Panc1 (cell line): Measurements from ENCODE around the gene MPND. TPM values are rescaled to one million over a fixed set of nuclear protein-coding genes. Genes with fewer than 3 reads are reported as not detected.

Experiments used
- ATAC-seq: fragments of 200-7000 bp; cut with Tn5 transposase; 2 replicates; pipeline ENCODE4 v1.9.1; 2020; ENCODE audit warnings: mild to moderate bottlenecking, moderate library complexity
- BruUV-seq: library from RNA; stranded (reverse); fragments of 400-500 nt; replicated peaks from 2 replicates; lab custom pipeline; 2021; lab: Mats Ljungman, UMichigan
- CTCF ChIA-PET: fragments of 300-600 bp; sonication (Branson Sonifier 250); formaldehyde crosslinking; loops from one replicate; lab custom pipeline; 2022; ENCODE audit warnings: antibody characterized with exemption; lab: Charles Lee
- POLR2A ChIA-PET: fragments of 300-600 bp; sonication (Branson Sonifier 250); formaldehyde crosslinking; loops from one replicate; lab custom pipeline; 2022; ENCODE audit warnings: antibody characterized with exemption; lab: Charles Lee
- DNase-seq: peaks from one replicate; pipeline ENCODE4 v3.0.0-alpha.2; 2010; ENCODE audit warnings: low read depth, low spot score
- H3K27ac ChIP-seq: 2 replicates; pipeline ENCODE4 v1.5.1; 2011; ENCODE audit warnings: mild to moderate bottlenecking, low read length, inconsistent platforms
- H3K27me3 ChIP-seq: fragments of 200-500 bp; sonication (Bioruptor generic); 2 replicates; pipeline ENCODE4 v1.6.0; 2014; ENCODE audit warnings: low read length, inconsistent platforms; ENCODE audit not compliant: control insufficient read depth, insufficient read depth
- H3K36me3 ChIP-seq: fragments of 200-500 bp; sonication (Bioruptor generic); 2 replicates; pipeline ENCODE4 v1.5.1; 2014; ENCODE audit warnings: inconsistent platforms, mild to moderate bottlenecking, low read length, moderate library complexity; ENCODE audit not compliant: control insufficient read depth, insufficient read depth
- H3K4me1 ChIP-seq: 2 replicates; pipeline ENCODE4 v1.5.1; 2011; ENCODE audit warnings: inconsistent platforms, mild to moderate bottlenecking, low read length, moderate library complexity; ENCODE audit not compliant: control insufficient read depth, insufficient read depth
- H3K4me3 ChIP-seq, 2 experiments: 2 replicates each; pipeline ENCODE4 v1.5.1; 2011 to 2012; ENCODE audit warnings: low read depth in 2 of 2, low read length in 2 of 2, mild to moderate bottlenecking in 2 of 2, inconsistent platforms in 1 of 2, moderate library complexity in 1 of 2
- H3K9me3 ChIP-seq: fragments of 200-500 bp; sonication (Bioruptor generic); 2 replicates; pipeline ENCODE4 v1.5.1; 2014; ENCODE audit warnings: low read depth, mild to moderate bottlenecking, inconsistent platforms, low read length, moderate library complexity; ENCODE audit not compliant: control insufficient read depth, insufficient read depth
- POLR2AphosphoS5 ChIP-seq: IDR thresholded peaks from 2 replicates; pipeline ENCODE4 v1.6.1; 2012; ENCODE audit warnings: mild to moderate bottlenecking, low read depth, low read length, moderate library complexity
- SIN3A ChIP-seq: IDR thresholded peaks from 2 replicates; pipeline ENCODE4 v1.6.1; 2012; ENCODE audit warnings: low read depth, mild to moderate bottlenecking, low read length, moderate library complexity, borderline replicate concordance; ENCODE audit not compliant: insufficient read depth
- TCF7L2 ChIP-seq: IDR thresholded peaks from 2 replicates; pipeline ENCODE4 v1.6.1; 2011; ENCODE audit warnings: mild to moderate bottlenecking, low read depth, low read length, inconsistent platforms
- in situ Hi-C: cut with HindIII; loops from 2 replicates; pipeline ENCODE4 v1.10.0; 2016; ENCODE audit warnings: low sequenced_read_pairs, low pct_unique_long_range_greater_than_20kb
- intact Hi-C: fragments of 100-400 bp; cut with micrococcal nuclease; formaldehyde crosslinking; loops from one replicate; pipeline ENCODE4 v1.10.0; 2022; ENCODE audit not compliant: unreplicated experiment
- total RNA-seq: library from RNA; stranded (reverse); gene quantifications from one replicate; pipeline ENCODE4 v1.2.1, GENCODE V29; 2021; ENCODE audit not compliant: unreplicated experiment
- TF ChIP-seq, protein P1 (sequence below), 2 experiments: IDR thresholded peaks; 2 replicates each; pipeline ENCODE4 v1.6.1; 2011 to 2012; ENCODE audit warnings: low read depth in 2 of 2, control low read depth in 1 of 2, low read length in 1 of 2, mild to moderate bottlenecking in 1 of 2, moderate library complexity in 1 of 2; ENCODE audit not compliant: insufficient read depth in 1 of 2
- TF ChIP-seq, protein P2 (sequence below): fragments of 450-650 bp; IDR thresholded peaks from 2 replicates; pipeline ENCODE4 v1.5.1; 2017; ENCODE audit warnings: mild to moderate bottlenecking

The MPND gene
- total RNA-seq, 1 experiment from 2014 or later: 22.9 TPM

DNA sequence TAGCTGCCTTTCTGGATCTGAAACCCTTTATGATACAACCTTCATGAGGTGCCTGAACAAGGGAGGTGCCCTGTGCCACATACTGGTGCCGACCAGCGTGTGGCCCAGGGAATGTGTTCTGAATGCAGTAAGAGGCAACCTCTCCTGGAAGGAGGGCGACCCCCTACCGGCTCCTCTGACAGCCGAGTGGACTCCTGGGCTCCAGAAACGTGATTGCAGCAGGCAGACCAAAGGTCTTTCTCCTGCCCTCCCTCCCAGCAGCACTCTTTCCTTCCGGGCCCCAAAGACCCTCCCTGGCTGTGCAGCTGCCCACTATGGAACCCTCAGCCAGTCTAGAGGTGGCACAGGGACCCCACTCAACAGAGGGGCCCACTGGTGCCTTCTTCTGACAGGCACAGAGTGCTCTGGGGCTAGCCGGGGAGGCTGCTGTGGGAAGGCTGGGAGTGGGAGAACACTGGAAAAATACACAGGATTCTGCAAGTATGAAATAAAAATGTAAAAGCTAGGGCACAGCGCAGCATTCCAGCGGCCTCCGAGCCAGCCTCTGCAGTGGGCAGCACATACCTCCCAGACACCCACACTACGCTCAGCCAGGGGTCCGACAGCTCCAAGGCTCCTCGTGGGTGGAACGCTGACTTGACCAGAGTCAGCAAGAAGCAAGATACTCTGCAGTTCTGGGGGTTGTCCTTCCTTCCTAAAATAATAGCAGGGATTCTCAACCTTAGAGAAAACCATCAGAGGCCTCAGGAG is 42.1 kb downstream of the MPND start:
- no peak for ATAC-seq
- intact Hi-C loops: no loop called here

DNA sequence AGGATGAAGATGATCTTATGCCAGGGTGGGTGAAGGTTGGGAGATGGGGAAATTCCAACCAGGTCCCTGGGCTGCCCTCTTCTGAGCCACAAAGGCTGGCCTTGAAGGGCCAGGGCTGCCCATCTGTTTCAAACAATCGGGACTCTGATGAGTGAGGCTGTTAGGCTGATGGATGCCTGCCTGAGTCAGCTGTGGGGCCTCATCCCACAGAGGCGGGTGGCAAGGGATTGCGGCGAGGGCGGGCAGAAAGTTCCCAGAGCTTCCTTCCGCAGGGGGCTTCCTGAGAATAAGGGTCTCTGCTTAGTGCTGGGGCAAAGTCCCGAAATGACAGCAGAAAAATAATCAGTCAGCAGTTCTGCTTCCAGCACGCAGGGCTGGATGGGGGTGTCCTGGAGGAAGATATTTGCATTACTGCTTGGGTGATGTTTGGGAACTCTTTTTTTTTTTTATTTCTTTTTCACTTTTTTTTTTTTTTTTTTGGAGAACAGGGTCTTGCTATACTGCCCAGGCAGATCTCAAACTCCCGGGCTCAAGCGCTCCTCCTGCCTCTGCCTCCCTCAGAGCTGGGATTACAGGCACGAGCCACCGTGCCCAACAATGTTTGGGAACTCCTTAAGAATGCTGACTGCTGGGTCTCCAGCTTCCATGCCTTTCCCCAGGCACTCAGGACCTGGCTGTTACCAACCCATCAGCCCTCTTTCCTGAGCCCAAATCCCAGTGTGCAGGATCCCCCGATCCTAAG is 42.9 kb downstream of the MPND start:
- ATAC-seq (no peak), DNase-seq (no peak)
- POLR2A ChIA-PET: no interaction called here
- peaks cover 19% of the 10 kb centered on the region for H3K4me1 ChIP-seq
- no peak overlapping the region for H3K27ac ChIP-seq
- TF ChIP-seq SIN3A (no peak), TCF7L2 (no peak), POLR2AphosphoS5 (no peak)
- TF ChIP-seq, protein P1, sequence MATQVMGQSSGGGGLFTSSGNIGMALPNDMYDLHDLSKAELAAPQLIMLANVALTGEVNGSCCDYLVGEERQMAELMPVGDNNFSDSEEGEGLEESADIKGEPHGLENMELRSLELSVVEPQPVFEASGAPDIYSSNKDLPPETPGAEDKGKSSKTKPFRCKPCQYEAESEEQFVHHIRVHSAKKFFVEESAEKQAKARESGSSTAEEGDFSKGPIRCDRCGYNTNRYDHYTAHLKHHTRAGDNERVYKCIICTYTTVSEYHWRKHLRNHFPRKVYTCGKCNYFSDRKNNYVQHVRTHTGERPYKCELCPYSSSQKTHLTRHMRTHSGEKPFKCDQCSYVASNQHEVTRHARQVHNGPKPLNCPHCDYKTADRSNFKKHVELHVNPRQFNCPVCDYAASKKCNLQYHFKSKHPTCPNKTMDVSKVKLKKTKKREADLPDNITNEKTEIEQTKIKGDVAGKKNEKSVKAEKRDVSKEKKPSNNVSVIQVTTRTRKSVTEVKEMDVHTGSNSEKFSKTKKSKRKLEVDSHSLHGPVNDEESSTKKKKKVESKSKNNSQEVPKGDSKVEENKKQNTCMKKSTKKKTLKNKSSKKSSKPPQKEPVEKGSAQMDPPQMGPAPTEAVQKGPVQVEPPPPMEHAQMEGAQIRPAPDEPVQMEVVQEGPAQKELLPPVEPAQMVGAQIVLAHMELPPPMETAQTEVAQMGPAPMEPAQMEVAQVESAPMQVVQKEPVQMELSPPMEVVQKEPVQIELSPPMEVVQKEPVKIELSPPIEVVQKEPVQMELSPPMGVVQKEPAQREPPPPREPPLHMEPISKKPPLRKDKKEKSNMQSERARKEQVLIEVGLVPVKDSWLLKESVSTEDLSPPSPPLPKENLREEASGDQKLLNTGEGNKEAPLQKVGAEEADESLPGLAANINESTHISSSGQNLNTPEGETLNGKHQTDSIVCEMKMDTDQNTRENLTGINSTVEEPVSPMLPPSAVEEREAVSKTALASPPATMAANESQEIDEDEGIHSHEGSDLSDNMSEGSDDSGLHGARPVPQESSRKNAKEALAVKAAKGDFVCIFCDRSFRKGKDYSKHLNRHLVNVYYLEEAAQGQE (IDR thresholded peaks at IDR 0.05; ENCODE audit: insufficient read depth in 1 of 2, low read depth in 2 of 2, low read length in 1 of 2): no peak
- TF ChIP-seq, protein P2, sequence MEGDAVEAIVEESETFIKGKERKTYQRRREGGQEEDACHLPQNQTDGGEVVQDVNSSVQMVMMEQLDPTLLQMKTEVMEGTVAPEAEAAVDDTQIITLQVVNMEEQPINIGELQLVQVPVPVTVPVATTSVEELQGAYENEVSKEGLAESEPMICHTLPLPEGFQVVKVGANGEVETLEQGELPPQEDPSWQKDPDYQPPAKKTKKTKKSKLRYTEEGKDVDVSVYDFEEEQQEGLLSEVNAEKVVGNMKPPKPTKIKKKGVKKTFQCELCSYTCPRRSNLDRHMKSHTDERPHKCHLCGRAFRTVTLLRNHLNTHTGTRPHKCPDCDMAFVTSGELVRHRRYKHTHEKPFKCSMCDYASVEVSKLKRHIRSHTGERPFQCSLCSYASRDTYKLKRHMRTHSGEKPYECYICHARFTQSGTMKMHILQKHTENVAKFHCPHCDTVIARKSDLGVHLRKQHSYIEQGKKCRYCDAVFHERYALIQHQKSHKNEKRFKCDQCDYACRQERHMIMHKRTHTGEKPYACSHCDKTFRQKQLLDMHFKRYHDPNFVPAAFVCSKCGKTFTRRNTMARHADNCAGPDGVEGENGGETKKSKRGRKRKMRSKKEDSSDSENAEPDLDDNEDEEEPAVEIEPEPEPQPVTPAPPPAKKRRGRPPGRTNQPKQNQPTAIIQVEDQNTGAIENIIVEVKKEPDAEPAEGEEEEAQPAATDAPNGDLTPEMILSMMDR: no peak
- no peaks in the 10 kb centered on the region for H3K27me3 ChIP-seq
- in situ Hi-C loops (no loop called here), intact Hi-C loops (no loop called here)
- no TSS peak for BruUV-seq
- H3K36me3 ChIP-seq: no peaks in the 10 kb centered on the region
- CTCF ChIA-PET: no interaction called here
- no peak overlapping the region for H3K4me3 ChIP-seq
- H3K9me3 ChIP-seq: no peaks in the 10 kb centered on the region

More for the DNA sequence above, 42.1 kb downstream of the MPND start:
- ChIA-PET CTCF (no interaction called here), POLR2A (no interaction called here)
- Histone ChIP-seq H3K27ac (no peak overlapping the region), H3K36me3 (no peaks in the 10 kb centered on the region), H3K9me3 (no peaks in the 10 kb centered on the region), H3K27me3 (no peaks in the 10 kb centered on the region), H3K4me1 (peaks cover 19% of the 10 kb centered on the region), H3K4me3 (no peak overlapping the region)
- DNase-seq: no peak
- in situ Hi-C loops: no loop called here
- TF ChIP-seq, protein P2: no peak
- TF ChIP-seq TCF7L2 (no peak), SIN3A (no peak)
- BruUV-seq: no TSS peak
